GM18870 (cell line): ENCODE results near the gene NMB.
A peak's percentile ranks its signal among the peaks of the same experiment; 100 is the strongest.
"Not testable (repeated sequence)": the region's sequence is repeated elsewhere in the genome, so short reads cannot be mapped to it uniquely, and the experiment has no call there.

Source experiments
- ATAC-seq: cut with Tn5 transposase; IDR thresholded peaks from one replicate; pipeline ENCODE4 v1.9.1; 2021; ENCODE audit warnings: moderate library complexity; ENCODE audit not compliant: unreplicated experiment

NMB gene

DNA sequence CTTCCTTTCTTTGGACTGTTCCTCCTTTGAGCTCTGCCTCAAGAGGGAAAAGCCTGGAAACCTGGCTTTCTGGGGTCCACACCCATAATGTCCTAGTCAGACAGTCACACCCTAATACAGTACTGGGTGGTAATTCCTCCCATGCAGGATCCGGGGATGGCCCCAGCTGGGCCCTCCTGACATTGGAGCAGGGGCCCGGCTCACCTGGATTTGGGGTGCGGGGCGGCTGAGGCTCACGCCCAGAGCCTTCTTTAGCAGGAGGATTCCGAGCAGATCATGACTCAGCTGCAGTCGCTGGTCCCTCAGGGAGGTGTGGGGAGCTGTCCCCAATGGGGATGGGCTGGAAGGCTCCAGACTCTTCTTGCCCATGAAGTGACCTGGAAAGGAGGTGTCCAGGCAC is 1.0 kb downstream of the NMB start:
- no peak for ATAC-seq

DNA sequence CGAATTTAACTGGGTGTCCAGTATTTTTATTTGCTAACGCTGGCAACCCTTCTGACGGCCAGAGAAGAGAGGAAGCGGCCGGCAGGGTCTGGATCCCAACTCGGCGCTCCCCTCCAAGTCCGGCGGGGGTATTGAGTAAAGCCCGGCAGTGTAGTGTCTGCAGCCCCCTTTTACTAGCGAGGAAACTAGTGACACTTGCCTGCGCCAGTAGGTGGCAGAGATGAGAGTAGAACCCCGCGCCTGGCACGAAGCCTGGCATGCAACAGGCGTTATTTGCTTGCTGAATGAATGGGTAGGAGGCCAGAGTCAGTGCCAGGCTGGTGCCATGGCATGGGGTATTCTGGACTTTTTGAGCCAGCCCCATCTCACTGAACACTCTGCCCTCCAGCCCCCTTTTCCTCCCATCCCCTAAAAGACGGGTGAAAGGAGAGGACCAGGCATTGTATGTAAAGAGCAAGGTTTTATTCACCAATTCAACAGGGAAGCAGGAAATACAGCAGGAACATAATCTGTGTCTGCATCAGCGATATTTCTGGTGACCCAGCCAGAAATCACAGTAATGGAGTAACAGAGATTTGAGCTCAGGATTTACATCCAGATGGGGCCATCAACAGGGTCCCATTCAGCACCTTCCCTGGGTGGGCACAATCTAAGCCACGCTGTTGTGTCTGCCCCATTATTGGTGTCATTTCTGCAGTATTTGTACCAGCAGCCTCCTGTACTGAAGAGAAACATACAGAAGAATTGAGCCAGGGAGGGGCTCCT is 3.1 kb downstream of the NMB start:
- ATAC-seq = no peak

DNA sequence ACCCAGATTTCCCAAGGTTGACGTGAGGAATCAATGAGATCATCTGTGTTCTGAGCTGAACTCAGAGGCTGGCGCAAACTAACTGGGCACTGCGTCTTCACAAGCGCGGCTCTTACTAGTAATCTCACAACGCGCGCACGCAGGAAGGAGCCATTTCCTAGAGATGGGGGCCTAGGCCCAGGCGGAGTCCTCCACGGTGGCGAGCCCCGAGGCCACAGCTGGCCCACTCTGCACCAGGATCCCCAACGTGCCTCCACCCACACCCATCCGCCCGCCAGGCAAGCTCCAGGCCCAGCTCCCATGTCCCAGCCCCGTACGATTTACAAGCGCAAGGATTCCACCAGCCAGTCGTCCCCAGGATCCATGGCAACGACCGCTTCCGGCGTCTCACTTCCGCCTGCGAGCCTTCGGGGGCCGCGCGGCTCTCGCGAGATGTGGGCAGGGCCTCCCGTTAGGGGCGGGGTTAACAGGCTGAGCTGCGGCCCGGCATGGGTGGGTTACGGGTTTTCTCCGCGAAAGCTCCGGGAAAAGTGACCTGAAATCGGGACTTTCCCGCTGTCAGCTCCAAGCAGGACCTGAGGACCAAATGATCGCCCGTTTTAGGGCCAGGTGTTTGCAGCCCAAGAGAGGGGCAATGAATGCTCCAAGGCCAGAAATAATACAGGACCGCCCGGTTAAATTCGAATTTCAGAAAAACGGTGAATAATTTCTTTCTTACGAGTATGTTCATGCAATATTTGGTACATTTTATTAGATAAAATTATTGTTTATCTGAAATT is 3.9 kb downstream of the NMB start, which contains the start of gene WDR73:
WDR73 (minus strand) TSS at position 374 of the 779 bp plus-strand sequence; CDS start at position 365, 9 bp downstream.
- ATAC-seq = peak; percentile 64

DNA sequence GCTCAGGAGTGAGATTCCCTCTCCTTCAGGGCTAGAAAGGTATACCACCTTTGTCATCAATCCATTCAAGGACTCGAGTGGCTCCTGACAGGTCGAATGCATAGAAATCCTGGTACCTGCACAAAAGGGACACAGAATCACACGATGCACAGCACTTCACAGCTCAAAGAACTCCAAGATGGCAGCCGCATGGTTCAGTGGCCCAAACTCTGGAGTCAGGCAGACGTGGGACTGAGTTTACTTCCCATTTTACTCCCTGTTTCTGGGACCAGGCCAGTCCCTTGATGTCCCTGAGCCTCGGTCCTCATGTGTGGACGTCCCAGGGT is 4.5 kb downstream of the NMB start:
- ATAC-seq = no peak

DNA sequence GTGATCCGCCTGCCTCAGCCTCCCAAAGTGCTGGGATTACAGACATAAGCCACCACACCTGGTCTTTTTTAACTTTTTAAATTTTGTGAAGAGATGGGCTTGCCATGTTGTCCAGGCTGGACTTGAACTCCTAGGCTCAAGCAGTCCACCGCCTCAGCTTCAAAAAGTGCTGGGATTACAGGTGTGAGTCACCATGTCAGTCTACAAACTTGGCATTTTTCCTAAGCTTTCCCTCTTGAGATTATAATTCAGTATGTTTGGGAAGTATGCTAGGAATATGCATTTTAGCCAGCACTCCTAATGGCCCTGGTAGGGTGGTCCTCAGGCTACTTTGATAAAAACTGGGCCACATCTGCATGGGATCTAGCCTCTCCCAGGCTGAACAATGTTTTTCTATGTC is 8.3 kb downstream of the NMB start:
- ATAC-seq = no peak

DNA sequence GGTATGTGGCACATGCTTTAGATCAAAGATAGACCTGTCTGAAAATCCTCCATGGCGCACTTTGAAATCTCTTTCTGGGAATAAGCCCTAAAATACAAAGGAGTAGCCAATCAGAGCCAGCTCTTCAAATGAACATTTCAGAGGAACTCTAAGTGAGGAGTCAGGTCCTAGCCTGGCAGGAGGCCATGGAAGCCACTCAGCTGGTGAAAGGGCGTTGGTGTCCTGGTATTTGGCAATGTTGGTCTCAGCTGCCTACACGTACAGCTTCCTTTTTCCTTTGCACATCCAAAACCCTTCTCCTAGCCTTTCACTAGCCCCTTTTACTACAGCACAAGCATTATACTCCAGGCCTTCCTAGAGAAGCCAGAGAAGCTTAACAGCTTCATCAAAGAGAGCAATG is 9.5 kb downstream of the NMB start:
- no peak for ATAC-seq

DNA sequence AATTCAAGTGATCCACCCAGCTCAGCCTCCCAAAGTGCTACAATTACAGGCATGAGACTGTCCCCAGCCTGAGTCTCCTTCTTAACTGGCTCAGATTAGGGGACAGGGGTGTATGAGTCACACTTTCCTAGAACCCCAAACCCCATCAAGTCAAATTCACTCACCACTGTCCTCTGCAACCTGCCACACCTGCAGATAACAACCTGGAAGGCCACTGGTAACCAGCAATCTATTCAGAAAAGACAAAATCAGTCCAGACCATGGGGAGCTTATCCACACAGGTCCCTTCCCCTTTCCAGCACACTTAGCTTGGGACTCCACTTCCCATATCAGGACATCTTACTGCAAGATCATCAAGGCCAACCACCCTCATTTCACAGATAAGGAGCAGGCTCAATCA is 10.3 kb downstream of the NMB start:
- ATAC-seq = no peak

DNA sequence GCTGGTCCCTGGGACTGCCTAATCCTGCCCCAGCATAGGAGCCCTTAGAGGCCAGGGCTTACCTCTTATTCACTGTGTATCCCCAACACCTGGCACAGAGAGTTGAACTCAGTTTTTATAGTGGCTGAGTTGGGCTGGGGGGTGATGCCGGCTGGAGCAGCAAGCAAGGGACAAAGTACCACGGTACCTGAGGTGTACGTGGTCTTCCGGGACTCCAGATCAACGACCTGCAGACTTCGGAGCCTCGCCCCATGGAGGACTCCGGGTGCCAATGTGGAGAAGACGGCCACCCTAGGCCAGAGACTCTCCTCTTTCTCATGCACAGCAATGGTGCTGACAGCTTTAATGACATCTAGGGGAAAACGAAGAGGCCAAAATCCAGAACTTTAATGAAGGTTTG is 12.0 kb downstream of the NMB start:
- ATAC-seq = no peak

DNA sequence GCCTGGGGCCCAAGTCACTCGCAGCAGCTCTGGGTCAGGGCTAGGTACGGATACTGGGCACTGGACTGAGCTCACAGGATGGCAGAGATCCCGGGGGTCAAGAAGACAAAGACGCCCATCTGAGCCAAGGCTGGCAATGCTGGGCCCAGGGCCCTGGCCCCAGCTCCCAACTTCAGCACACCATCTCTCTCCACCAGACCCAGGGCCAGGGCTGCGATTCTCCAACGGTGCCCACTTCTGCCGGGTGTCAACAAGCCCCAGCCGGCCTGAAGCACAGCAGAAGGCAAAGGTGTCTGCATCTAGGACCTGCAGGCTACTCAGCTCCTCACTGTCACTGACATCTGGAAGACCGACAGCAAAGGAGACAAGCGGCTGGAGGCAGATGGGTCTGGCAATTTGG is 12.5 kb downstream of the NMB start:
- ATAC-seq = no peak

DNA sequence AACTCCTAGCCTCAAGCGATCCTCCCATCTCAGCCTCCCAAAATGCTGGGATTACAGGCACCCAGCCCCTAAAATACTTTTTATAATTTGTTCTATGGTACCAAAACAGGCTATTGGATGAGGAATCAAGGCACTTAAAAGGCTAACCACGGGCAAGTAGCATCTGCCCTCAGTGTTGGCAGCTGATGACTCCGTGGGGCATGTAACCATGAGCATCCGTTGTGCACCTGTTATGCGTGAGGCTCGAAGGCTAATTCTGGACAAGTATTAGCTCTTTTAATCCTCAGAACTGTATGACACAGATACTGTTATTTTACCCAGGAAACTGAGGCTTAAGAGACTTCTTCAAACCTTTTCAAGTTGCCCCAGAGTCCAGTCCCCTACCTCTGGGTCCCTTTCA is 14.2 kb downstream of the NMB start:
- ATAC-seq = no peak

DNA sequence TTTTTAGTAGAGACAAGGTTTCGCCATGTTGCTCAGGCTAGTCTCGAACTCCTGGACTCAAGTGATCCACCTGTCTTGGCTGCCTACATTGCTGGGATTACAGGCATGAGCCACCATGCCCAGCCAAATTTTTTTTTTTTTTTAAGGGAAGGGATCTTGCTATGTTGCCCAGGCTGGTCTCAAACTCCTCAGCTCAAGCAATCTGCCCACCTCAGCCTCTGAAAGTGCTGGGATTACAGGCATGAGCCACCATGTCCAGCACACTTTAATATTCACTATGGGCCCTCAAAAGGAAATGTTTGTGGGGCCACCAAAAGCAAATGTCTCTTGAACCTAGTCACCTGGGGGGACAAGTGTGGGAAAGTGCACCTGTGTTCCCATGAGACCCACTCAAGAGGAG is 15.4 kb downstream of the NMB start:
- not testable (repeated sequence) for ATAC-seq

DNA sequence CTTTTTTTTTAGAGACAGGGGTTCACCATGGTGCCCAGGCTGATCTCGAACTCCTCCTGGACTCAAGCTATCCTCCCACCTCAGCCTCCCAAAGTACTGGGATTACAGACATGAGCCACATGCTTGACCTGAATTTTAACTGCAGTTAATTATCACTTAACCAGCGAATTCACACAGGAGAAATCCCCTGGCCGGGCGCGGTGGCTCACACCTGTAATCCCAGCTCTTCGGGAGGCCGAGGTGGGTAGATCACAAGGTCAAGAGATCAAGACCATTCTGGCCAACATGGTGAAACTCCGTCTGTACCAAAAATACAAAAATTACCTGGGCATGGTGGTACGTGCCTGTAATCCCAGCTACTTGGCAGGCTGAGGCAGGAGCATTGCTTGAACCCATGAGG is 16.1 kb downstream of the NMB start:
- not testable (repeated sequence) for ATAC-seq

DNA sequence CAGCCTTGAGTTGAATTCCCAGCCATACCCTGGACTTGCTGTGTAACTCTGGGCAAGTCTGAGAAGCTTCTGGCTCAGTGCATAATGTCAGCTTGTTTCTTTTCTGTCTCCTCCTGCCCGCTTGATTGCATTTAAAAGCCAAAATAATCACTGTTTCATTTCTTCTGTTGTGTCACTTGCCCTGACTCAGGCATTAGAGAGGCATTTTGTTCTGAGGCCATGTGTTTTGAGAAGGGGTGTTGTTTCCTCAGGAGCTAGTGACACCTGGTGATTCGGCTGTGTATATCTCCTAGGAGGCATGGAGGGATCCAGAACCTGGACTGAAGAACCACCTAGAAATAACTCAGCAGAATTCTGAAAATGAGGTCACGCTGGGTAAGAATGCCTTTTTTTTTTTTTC is 19.9 kb downstream of the NMB start:
- ATAC-seq = no peak

DNA sequence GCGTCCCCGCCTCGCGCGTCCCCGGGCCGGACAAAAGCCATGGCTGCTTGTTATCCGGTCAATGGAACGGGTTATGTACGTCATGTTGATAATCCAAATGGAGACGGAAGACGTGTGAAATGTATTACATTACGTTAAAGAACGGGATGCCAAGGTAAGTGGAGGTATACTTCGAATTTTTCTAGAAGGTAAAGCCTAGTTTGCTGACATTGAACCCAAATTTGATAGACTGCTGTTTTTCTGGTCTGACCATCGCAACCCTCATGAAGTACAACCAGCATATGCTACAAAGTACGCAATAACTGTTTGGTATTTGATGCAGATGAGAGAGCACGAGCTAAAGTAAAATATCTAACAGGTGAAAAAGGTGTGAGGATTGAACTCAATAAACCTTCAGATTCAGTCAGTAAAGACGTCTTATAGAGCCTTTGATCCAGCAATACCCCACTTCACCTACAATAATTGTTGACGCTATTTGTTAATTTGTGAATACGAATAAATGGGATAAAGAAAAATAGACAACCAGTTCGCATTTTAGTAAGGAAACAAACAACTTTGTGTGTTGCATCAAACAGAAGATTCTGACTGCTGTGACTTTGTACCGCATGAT is 23.7 kb downstream of the NMB start:
- no peak for ATAC-seq

DNA sequence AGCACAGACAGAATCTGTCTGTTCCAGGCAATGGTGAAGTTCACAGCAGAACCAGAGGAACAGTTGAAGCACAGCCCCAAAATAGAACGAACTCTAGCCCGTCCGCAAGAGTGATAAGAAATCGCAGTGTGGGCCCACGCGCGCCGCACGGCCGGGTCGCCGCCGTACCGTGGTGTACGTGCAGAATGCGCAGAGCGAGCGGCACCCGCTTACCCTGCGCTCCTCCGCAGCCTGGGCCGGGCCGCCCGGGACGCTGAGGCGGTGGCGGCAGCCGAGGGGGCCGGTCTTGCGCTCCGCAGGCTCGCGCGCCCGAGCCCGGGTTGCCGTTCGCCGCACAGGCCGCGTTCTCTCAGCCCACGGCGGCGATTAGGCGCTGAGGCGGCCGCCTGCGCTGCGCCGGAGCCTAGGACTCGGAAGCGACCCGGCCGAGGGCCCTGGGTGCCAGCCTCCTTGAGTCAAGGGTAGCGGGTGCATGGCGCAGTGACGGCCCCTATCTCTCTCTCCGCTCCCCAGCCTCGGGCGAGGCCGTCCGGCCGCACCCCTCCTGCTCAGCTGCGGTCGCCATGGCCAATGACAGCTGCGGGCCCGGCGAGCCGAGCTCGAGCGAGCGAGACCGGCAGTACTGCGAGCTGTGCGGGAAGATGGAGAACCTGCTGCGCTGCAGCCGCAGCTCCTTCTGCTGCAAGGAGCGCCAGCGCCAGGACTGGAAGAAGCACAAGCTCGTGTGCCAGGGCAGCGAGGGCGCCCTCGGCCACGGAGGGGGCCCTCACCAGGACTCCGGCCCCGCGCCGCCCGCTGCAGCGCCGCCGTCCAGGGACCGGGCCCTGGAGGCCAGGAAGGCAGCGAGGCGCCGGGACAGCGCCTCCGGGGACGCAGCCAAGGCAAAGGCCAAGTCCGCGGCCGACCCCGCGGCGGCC is 24.4 kb downstream of the NMB start:
- no peak for ATAC-seq

DNA sequence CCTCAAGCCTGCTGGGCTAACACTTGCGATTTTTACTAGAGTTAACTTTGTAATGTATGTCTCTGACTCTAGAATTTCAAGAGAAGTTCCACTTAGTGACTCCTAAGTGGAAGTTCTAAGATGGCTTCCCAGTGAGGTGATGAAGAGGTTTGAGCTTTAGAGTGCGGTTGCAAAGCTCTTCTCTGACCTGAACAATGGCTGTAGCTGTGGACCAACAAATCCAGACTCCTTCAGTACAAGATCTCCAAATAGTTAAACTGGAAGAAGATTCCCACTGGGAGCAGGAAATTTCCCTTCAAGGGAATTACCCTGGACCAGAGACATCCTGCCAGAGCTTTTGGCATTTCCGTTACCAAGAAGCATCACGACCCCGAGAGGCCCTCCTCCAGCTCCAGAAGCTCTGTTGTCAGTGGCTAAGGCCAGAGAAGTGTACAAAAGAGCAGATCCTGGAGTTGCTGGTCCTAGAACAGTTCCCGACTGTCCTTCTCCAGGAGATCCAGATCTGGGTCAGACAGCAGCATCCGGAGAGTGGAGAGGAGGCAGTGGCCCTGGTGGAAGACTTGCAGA is 26.2 kb downstream of the NMB start:
- ATAC-seq = no peak

DNA sequence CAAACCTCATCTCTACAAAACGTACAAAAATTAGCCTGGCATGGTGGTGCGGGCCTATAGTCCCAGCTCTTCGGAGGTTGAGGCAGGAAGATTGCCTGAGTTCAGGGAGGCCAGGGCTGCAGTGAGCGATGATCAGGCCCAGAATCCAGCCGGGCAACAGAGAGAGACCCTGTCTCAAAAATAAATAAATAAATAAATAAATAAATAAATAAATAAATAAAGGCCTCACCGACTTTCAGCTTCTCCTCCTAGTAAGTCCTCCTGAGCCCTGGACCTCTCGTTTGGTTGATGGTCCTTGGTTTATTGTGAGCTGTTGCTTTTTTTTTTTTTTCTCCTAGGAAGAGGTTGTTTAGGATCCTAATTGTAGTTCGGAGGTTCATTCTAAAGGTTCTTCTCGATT is 29.0 kb downstream of the NMB start:
- ATAC-seq = no peak

DNA sequence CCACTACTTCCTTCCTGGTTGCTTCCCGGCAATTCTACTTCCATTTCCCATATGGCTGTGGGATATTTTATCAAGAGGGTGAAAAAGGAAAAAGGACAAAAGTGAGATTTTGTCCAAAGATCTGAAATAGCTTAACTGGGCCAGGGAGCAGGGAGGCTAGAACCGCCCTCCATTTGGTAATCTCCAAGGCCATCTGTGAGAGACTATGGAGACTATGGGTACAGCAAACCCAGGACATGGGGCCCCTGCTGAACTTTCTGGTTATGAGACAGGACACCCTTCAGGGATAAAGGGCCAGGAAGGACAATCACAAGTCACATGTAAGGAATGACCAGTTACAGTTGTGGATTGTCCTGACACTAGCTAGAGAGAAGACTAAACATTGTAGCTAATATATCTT is 32.9 kb downstream of the NMB start:
- no peak for ATAC-seq

DNA sequence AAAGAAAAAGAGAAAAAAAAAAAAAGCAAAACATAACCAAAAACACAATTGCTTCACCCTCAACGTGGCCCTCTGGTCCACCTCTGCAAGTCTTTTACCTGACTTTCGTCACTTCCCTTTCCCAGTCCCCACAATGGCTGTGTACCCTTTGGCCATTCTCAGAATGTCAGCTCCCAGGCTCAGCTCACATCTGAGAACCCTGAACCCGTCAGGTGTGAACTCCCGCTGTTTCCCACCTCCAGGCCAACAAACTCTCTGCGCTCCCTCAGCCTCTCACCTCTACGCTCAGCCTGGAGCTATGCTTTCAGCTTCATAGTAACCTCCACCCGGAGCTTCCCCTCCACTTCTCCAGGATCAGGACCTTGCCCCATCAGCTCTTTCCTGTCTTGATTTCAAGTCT is 33.6 kb downstream of the NMB start:
- ATAC-seq = no peak

DNA sequence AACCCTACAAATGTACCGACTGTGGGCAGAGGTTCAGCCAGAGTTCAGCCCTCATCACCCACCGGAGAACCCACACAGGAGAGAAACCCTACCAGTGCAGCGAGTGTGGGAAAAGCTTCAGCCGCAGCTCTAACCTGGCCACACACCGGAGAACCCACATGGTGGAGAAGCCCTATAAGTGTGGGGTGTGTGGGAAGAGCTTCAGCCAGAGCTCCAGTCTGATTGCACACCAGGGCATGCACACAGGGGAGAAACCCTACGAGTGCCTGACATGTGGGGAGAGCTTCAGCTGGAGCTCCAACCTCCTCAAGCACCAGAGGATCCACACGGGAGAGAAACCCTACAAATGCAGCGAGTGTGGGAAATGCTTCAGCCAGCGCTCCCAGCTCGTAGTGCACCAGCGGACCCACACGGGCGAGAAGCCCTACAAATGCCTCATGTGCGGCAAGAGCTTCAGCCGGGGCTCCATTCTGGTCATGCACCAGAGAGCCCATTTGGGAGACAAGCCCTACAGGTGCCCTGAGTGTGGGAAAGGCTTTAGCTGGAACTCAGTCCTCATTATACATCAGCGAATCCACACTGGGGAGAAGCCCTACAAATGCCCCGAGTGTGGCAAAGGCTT is 36.5 kb downstream of the NMB start:
- ATAC-seq = no peak
